GM18507 (cell line): ENCODE results near the gene ATG2A.

Source experiments
- DNase-seq: peaks from one replicate; pipeline ENCODE4 v3.0.0; 2011; ENCODE audit warnings: low read depth; ENCODE audit not compliant: insufficient read length; ENCODE audit errors: extremely low spot score
- FAIRE-seq: peaks from 2 replicates; lab custom pipeline; 2011; peaks lifted over from hg19 to GRCh38; lab: Jason Lieb, UNC

The ATG2A gene

GRCh38 chr11:64875369-64876228 lies 41.4 kb downstream of the ATG2A start:
- peak; percentile 45 for FAIRE-seq
- no peak for DNase-seq

DNA sequence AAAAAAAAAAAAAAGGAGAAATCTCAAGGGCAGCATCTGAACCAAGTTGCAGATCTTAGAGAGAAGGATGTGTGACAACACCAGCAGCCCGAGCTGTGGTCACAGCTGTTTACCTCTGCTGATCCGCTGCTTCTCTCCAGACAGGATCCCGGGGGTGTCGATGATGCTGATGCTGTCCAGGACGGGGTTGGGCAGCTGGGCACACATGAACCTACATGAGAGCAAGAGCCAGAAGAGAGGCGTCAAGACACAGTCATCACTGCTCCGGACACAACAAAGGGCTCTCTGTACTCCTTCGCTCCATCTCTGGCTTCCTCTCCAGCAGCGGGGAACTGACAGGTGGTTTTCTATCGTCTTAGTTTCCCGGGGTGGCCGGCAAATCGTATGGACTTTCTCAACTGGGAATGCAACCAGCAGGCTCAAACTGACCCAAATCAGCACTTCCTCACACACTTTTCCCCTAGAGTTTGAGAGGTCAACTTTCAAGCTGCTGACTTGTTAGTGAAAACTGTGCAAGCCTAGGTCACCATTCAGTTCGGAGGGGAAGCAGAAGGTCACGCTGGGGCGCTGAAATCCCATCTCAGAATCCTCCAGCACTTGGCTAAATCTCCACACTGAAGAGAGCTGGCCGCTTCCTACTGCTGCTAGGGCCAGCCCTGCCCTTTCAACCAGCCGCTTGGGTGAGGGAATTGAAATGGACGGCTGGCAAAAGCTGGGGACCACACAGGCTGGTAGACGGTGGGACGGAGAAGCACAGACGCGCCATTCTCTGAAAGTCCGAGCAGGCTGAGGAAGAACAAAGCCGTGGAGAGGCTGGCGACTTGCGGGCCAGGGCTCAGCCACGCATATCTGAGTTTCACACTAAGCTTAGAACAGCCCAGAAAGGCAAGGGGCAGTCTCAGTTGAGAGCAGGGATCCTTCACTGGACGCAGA lies 42.4 kb downstream of the ATG2A start:
- FAIRE-seq (no peak), DNase-seq (no peak)

GRCh38 chr11:64872790-64873488 lies 44.1 kb downstream of the ATG2A start:
- DNase-seq = no peak
- FAIRE-seq = no peak

GRCh38 chr11:64871492-64871891 lies 45.5 kb downstream of the ATG2A start:
- no peak for DNase-seq
- FAIRE-seq = no peak

DNA sequence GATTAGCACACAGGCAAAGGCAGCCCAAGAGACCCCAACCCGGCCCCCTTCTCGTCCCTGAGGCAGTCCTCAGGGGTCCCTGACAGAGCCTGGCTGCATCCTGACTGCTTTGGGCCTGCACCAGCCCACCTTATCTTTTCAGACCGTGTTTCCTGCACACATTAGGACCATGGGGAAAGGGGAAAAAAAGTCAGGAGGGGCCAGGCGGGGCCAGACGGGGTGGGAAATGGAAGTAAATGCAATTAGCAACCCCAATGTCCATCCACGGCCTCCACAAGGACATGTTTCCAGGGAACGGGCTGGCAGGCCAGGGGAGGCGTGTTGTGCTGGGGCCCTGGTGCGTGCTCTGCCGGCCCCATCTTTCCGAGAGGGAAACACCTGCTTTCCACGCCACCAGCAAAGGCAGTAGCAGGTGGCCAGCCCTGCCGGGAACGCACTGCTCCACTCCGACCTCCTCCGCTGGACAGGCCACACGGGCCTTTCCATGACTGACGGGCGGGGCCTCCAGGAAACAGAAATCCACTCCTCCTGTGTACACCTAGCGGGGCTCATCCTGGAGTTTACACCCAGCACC lies 46.0 kb downstream of the ATG2A start:
- FAIRE-seq (no peak), DNase-seq (no peak)

DNA sequence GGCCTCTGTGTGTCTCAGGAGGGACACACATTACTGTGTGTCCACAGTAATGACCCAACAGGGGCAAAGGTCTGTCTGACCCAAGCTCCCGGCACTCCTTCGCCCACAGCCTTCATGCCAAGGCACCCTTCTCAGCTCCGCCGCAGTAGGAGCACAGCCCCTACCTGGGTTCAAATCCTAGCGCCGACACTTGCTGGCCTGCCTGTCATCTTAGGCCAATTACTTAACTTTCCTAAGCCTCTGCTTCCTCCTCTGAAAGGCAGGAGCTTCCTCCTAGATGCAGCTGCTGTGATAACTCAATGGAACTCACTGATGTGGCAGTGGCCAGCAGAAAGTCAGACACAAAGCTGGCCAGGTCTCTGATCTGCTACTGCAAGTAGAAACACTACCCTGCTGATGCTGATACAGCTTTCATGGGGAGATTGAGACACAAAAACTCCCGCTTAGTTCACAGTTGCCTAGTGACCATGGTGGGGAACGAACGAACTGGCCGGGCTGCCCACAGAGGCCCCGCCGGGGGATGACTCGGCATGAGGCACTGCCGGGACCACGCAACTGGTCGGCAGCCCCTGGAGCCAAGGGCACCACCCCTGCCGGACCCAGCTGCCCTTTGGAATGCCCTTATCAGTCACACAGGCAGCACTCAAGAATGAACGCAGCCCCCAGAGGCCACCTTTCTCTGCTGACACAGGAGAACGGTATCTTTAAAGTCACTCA lies 46.7 kb downstream of the ATG2A start:
- no peak for FAIRE-seq

GRCh38 chr11:64869571-64870175 lies 47.3 kb downstream of the ATG2A start:
- no peak for FAIRE-seq
- no peak for DNase-seq

More for the DNA sequence above, 46.7 kb downstream of the ATG2A start:
- no peak for DNase-seq

DNA sequence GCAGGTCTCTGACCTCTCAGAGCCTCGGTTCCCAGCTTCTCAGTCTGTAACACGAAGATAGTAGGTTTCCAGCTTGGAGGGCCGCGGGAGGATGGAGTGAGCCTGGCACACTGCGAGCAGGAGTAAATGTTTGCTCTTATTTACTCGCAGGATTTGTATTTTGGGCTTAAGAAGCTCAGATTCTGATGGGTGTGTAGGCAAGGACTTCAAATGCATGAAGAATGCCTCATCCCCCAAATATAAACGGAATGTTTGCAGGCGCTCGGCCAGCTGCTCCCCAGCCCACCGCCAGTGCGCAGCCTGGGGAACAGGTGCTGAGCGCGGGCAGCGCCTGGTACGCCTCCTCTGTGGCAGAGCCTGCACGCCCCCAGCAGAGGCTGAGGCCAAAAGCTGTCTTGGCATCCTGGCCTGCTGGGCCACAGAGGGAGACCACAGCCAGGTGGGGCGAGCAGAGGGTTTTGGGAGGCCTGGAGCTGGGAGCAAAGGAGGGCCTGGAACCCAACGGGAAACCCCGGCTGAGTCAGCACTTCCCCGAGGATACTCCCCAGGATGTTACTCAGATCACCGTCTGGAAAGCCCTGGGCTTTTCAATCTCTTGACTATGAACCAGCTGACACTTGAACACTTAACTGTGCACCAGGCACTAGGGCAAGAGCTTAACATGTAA lies 48.0 kb downstream of the ATG2A start:
- no peak for FAIRE-seq

DNA sequence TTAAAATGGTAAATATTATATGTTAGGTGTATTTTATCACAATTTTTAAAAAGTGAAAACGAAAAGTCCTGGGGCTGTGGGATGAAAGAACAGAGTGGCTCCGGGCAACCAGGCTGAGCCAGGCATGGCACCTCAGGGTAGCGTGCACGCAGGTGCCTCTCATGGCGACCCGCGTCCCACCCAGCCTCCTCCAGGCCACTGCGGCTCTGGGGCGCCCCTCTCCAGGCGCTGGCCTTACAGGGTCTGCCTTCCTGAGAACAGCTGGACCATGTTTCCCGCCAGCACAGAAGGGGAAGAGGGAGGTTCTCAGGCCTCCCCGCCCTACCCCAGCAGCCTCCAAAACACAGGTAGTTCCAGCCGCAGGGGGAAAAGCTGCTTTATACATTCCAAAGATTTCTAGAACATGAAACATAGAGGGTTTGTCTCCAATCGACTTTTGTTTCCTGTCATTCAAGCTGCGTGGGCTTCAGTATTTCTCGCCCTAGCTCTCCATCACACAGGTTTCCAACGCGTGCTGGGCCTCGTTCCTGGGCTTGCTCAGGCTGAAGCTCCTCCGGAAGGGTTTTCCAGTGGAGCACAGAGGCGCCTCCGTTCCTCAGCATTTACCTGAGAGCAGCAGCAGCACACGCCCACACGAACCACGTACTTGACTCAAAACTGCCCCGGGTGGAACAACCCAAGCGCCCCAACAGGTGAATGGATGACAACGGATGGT lies 49.1 kb downstream of the ATG2A start:
- DNase-seq = no peak
- no peak for FAIRE-seq

More for the DNA sequence above, 48.0 kb downstream of the ATG2A start:
- DNase-seq = no peak

- FAIRE-seq = no peak
- DNase-seq = no peak
Observed at GRCh38 chr11:64866173-64866491, 50.9 kb downstream of the ATG2A start.

DNA sequence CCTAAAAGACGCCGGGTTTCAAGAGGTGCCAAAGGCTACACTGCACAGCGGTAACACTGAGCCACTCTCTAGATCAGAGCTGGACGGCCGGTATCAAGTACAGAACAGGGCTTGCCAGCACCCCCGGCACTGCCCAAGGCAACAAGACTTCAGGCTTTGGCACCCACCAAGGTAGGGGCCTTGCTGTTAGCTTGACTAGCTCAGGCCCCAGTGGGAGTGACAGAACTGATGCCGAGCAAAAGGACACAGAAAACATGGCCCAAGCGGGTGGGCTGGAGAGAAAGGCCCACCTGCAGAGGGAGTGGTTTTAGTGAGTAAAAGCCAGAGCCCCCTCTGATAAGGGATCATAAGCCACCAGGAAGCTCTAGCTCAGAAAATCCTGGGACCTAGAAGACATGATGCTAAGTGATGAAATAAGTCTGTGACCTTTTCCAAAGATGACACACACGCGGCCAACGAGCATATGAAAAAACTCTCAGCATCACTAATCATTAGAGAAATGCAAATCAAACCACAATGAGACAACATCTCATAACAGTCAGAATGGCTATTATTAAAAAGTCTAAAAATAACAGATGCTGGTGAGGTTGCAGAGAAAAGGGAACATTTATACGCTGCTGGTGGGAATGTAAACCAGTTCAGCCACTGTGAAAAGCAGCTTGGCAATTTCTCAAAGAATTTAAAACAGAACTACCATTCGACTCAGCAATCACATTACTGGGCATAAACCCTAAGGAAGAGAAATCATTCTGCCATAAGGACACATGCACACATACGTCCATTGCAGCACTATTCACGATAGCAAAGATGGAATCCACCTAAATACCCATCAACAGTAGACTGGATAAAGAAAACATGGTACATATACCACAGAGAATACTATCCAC lies 51.5 kb downstream of the ATG2A start:
- peak; percentile 99 for FAIRE-seq
- DNase-seq = no peak

- DNase-seq (no peak), FAIRE-seq (peak; percentile 79)
Observed at GRCh38 chr11:64864473-64865285, 52.3 kb downstream of the ATG2A start.

- FAIRE-seq (no peak), DNase-seq (no peak)
Observed at GRCh38 chr11:64864135-64864472, 52.9 kb downstream of the ATG2A start.

- no peak for DNase-seq
- no peak for FAIRE-seq
Observed at GRCh38 chr11:64863391-64864060, 53.5 kb downstream of the ATG2A start.

DNA sequence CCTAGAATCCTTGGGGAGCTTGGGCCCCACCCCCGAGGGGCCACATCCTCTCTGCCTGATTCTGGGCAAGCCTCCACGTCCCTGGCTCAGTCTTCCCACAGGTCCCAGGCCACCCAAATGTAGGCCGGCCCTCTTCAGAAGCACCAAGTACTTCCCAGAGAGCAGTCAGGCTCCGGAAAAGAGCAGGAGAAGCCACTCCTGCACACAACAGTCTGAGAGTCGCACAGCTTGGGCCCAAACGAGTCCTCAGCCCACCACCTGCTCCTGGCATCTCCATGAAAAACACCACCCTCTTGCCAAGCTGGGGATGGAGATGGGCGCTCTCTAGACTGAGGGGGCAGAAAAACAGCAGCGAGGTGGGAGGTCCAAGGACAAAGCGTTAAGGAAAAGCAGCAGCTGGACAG lies 54.0 kb downstream of the ATG2A start:
- FAIRE-seq (no peak), DNase-seq (no peak)
